Stimulated activated CD8-positive, alpha-beta memory T cell treated with anti-CD3 and anti-CD28 coated beads, Interleukin-2, amount 100 ng/mL, for 1 hour (primary cell): ENCODE results near the gene RCE1.

Source experiments
- DNase-seq, 2 donors: peaks; one replicate each; pipeline ENCODE4 v3.0.0-alpha.2; 2020; ENCODE audit warnings: low read depth in 2 of 2

Gene RCE1

GRCh38 chr11:66845143-66845875 is 2.1 kb downstream of the RCE1 start:
- no peak for DNase-seq

GRCh38 chr11:66845876-66846212 is 2.6 kb downstream of the RCE1 start:
- DNase-seq = no peak

GRCh38 chr11:66846671-66847091 is 3.4 kb downstream of the RCE1 start:
- DNase-seq = no peak

- DNase-seq = no peak
Measured at GRCh38 chr11:66847461-66848232, 4.4 kb downstream of the RCE1 start.

- no peak for DNase-seq
Measured at GRCh38 chr11:66848671-66849500, 5.6 kb downstream of the RCE1 start.

- DNase-seq = no peak
Measured at GRCh38 chr11:66849501-66850234, 6.4 kb downstream of the RCE1 start.

GRCh38 chr11:66850235-66850587 is 7.0 kb downstream of the RCE1 start:
- DNase-seq = no peak

GRCh38 chr11:66850588-66851238 is 7.5 kb downstream of the RCE1 start:
- DNase-seq = no peak

- DNase-seq = no peak
Measured at GRCh38 chr11:66851239-66851596, 8.0 kb downstream of the RCE1 start.

- no peak for DNase-seq
Measured at GRCh38 chr11:66851698-66852465, 8.6 kb downstream of the RCE1 start.

GRCh38 chr11:66852466-66853241 is 9.4 kb downstream of the RCE1 start:
- no peak for DNase-seq

- DNase-seq = no peak
Measured at GRCh38 chr11:66853242-66854229, 10.3 kb downstream of the RCE1 start.

GRCh38 chr11:66854231-66854661 is 11.0 kb downstream of the RCE1 start:
- no peak for DNase-seq

- DNase-seq = no peak
Measured at GRCh38 chr11:66854729-66855211, 11.5 kb downstream of the RCE1 start.

- peak; percentile 42 to 66 for DNase-seq
Measured at GRCh38 chr11:66855574-66856495, 12.6 kb downstream of the RCE1 start.

- no peak for DNase-seq
Measured at GRCh38 chr11:66856496-66857233, 13.4 kb downstream of the RCE1 start, which contains the start of gene LRFN4. Gene LRFN4, plus strand, starts transcription at chr11:66857064. Its CDS starts 681 bp downstream, at chr11:66857745.
